Fibroblast of lung (primary cell): ENCODE results near the gene TRIM41. TPM values are rescaled to one million over a fixed set of nuclear protein-coding genes. Genes with fewer than 3 reads are reported as not detected.
A peak's percentile ranks its signal among the peaks of the same experiment; 100 is the strongest.

Source experiments
- DNase-seq, 2 donors: peaks; one replicate each; pipeline versions ENCODE4 v3.0.0 to v3.0.0-alpha.2; 2010; ENCODE audit warnings: low read depth in 2 of 2
- H2AFZ ChIP-seq: 2 replicates; pipeline ENCODE4 v1.5.1; 2012; ENCODE audit warnings: low read length, control low read depth, inconsistent platforms
- H3K27ac ChIP-seq: 2 replicates; pipeline ENCODE4 v1.5.1; 2011; ENCODE audit warnings: low read length, control low read depth; ENCODE audit not compliant: insufficient read depth
- H3K27me3 ChIP-seq: 2 replicates; pipeline ENCODE4 v1.5.1; 2011; ENCODE audit warnings: mild to moderate bottlenecking, low read length; ENCODE audit not compliant: control insufficient read depth, insufficient read depth
- H3K36me3 ChIP-seq: 2 replicates; pipeline ENCODE4 v1.5.1; 2011; ENCODE audit warnings: low read length; ENCODE audit not compliant: control insufficient read depth, insufficient read depth
- H3K4me1 ChIP-seq: 2 replicates; pipeline ENCODE4 v1.5.1; 2011; ENCODE audit warnings: low read length; ENCODE audit not compliant: control insufficient read depth, insufficient read depth; ENCODE audit errors: extremely low read depth
- H3K4me2 ChIP-seq: 2 replicates; pipeline ENCODE4 v1.5.1; 2011; ENCODE audit warnings: low read length, control low read depth; ENCODE audit not compliant: insufficient read depth; ENCODE audit errors: extremely low read depth
- H3K4me3 ChIP-seq, 4 experiments: fragments of 200-600 bp in 1 of 4; sonication (generic) in 1 of 4; replicated peaks in 1 of 4; 2 replicates each; pipeline ENCODE4 v1.5.1; 2011 to 2016; ENCODE audit warnings: low read length in 4 of 4, low read depth in 3 of 4, mild to moderate bottlenecking in 3 of 4, control low read depth in 2 of 4, inconsistent platforms in 1 of 4, mixed read lengths in 1 of 4; ENCODE audit not compliant: insufficient read depth in 1 of 4; ENCODE audit errors: control extremely low read depth in 1 of 4
- H3K79me2 ChIP-seq: 2 replicates; pipeline ENCODE4 v1.5.1; 2012; ENCODE audit warnings: mild to moderate bottlenecking, low read length, inconsistent platforms; ENCODE audit not compliant: control insufficient read depth, insufficient read depth
- H3K9ac ChIP-seq: 2 replicates; pipeline ENCODE4 v1.5.1; 2011; ENCODE audit warnings: mild to moderate bottlenecking, low read length, control low read depth; ENCODE audit not compliant: insufficient read depth
- H3K9me3 ChIP-seq: 2 replicates; pipeline ENCODE4 v1.5.1; 2012; ENCODE audit warnings: low read depth, low read length; ENCODE audit not compliant: control insufficient read depth, insufficient read depth
- H4K20me1 ChIP-seq: 2 replicates; pipeline ENCODE4 v1.5.1; 2011; ENCODE audit warnings: low read length; ENCODE audit not compliant: control insufficient read depth, insufficient read depth; ENCODE audit errors: extremely low read depth
- EZH2 ChIP-seq: IDR thresholded peaks from 2 replicates; pipeline ENCODE4 v1.5.1; 2012; ENCODE audit warnings: low read length, control low read depth, mild to moderate bottlenecking; ENCODE audit errors: missing control alignments
- polyA minus RNA-seq: library from RNA; depleted of rRNA, polyadenylated mRNA; stranded (reverse); fragments of >200 nt; gene quantifications from 2 replicates; pipeline ENCODE4 v1.2.3, GENCODE V29; 2011; ENCODE audit warnings: low replicate concordance
- polyA plus RNA-seq, 2 donors: library from polyadenylated mRNA; depleted of rRNA in 1 of 2; stranded (reverse) in 1 of 2; unstranded in 1 of 2; fragments of >200 nt; gene quantifications; 2 replicates each; pipeline ENCODE4 v1.2.1, GENCODE V29; 2011 to 2012; ENCODE audit warnings: missing spikeins in 1 of 2
- total RNA-seq: library from RNA; depleted of rRNA; stranded (reverse); fragments of >200 nt; gene quantifications from 2 replicates; pipeline ENCODE4 v1.2.1, GENCODE V29; 2014
- TF ChIP-seq, protein P1 (sequence below), 2 donors: IDR thresholded peaks in 1 of 2; conservative IDR thresholded peaks in 1 of 2; 1 replicate in 1 of 2; 2 replicates in 1 of 2; pipeline ENCODE4 v1.5.1; 2011 to 2012; ENCODE audit warnings: low read length in 2 of 2, control low read depth in 1 of 2, inconsistent platforms in 1 of 2, low read depth in 1 of 2, mild to moderate bottlenecking in 1 of 2

The TRIM41 gene
- total RNA-seq = 13.9 and 17.0 TPM in 2 replicates
- 8.3 and 11.0 TPM in 2 replicates for polyA plus RNA-seq
- polyA plus RNA-seq (2012) = 15.1 and 19.1 TPM in 2 replicates
- 10.5 and 10.8 TPM in 2 replicates for polyA minus RNA-seq

DNA sequence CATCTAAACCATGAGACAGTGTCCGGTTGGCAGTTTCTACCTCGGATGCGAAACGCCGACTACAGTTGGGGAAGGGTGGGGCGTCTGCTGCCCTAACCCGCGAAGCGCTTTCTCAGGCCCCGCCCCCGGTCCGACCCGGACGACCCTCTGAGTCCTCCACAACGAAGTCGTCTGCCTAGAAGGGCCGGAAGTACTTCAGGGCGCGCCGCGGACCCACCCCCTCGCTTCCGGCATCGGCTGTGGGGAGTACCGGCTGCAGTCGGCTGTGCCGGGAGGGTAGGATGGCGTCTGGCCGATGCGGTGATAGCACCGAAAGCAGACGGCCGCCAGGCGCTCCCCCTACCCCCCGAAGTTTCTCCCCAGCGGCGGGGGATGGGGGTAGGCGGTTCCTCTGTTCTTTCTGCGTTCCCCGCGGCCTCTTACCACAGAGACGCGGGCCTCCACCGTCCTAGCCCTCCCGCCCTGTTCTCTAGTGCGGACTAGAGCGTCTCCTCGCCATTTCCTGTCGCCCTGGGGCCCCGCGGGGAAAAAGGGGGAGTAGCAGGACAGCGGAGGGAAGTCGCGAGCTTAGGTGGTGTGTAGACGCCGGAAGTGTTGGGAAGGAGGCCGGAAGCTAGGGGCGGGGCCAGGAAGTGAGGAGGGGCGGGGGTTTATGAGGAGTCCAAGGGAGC, at the start of gene TRIM41:
Gene TRIM41, plus strand, starts transcription at position 224 of the 671 bp plus-strand sequence. CDS start 719 bp downstream, outside the sequence.
- DNase-seq = peak; percentile 99
- H4K20me1 ChIP-seq = no peaks in the 10 kb centered on the region
- TF ChIP-seq EZH2 = no peak
- TF ChIP-seq, protein P1, sequence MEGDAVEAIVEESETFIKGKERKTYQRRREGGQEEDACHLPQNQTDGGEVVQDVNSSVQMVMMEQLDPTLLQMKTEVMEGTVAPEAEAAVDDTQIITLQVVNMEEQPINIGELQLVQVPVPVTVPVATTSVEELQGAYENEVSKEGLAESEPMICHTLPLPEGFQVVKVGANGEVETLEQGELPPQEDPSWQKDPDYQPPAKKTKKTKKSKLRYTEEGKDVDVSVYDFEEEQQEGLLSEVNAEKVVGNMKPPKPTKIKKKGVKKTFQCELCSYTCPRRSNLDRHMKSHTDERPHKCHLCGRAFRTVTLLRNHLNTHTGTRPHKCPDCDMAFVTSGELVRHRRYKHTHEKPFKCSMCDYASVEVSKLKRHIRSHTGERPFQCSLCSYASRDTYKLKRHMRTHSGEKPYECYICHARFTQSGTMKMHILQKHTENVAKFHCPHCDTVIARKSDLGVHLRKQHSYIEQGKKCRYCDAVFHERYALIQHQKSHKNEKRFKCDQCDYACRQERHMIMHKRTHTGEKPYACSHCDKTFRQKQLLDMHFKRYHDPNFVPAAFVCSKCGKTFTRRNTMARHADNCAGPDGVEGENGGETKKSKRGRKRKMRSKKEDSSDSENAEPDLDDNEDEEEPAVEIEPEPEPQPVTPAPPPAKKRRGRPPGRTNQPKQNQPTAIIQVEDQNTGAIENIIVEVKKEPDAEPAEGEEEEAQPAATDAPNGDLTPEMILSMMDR (conservative IDR thresholded peaks at IDR 0.05 in 1 of 2, IDR thresholded peaks at IDR 0.05 in 1 of 2; ENCODE audit: low read depth in 1 of 2, low read length in 2 of 2) = peak in 1 of 2 donors; percentile 7
- H3K9ac ChIP-seq = peak within 1 kb of the TSS; percentile 80
- peaks cover 20% of the 10 kb centered on the region for H3K79me2 ChIP-seq
- H3K36me3 ChIP-seq = no peaks in the 10 kb centered on the region
- peak within 1 kb of the TSS; percentile 97 for H3K4me2 ChIP-seq
- H3K27ac ChIP-seq = peak within 1 kb of the TSS; percentile 86
- H3K4me3 ChIP-seq = peak within 1 kb of the TSS; percentile 75 to 88 (median 85)
- peaks cover 6% of the 10 kb centered on the region for H3K4me1 ChIP-seq
- no peaks in the 10 kb centered on the region for H3K9me3 ChIP-seq
- no peaks in the 10 kb centered on the region for H3K27me3 ChIP-seq
- H2AFZ ChIP-seq = peak within 1 kb of the TSS; percentile 65

DNA sequence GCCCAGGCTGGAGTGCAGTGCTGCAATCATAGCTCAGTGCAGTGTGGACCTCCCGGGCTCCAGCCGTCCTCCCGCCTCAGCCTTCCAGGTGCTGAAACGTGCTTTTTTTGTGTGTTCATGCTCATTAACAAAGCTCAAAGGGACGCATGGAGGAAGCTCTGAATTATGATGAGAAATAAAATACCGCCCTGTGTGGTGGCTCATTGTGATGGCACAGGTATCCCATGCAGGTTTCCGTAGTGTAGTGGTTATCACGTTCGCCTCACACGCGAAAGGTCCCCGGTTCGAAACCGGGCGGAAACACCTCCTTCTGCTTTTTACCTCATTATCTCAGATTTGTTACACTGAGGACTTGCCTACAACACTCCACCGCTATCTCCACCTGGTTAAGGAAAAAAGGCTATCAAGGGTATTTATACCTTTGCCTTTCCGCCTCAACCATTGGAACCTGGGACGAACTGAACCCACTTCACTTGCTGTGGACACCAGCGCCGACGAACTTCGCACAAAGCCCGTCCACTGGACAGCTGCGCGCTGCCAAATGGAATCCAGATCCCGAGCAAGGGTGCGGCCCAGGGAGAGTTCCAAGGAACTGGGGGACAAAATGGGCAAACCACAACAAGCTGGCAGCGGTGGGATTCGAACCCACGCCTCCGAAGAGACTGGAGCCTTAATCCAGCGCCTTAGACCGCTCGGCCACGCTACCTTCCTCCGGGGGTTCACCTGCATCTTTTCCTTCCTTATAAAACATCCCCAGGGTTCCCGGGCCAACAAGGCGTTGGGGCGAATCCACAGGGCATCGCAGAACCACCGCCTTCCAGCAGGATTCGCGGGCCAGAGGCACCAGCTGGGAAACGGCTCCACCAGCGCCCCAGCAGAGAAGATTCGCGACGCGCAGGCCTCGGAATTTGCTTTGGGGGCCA, 49.4 kb upstream of the TRIM41 start:
- H3K4me3 ChIP-seq = no peak overlapping the region
- H3K27me3 ChIP-seq = no peaks in the 10 kb centered on the region
- peaks cover 4% of the 10 kb centered on the region for H3K4me1 ChIP-seq
- no peaks in the 10 kb centered on the region for H3K79me2 ChIP-seq
- no peak for TF ChIP-seq EZH2
- TF ChIP-seq, protein P1 (conservative IDR thresholded peaks at IDR 0.05 in 1 of 2, IDR thresholded peaks at IDR 0.05 in 1 of 2; ENCODE audit: low read depth in 1 of 2, low read length in 2 of 2) = no peak
- no peaks in the 10 kb centered on the region for H4K20me1 ChIP-seq
- H3K4me2 ChIP-seq = peak overlapping the region; percentile 60
- DNase-seq = peak in 1 of 2 donors; percentile 80
- H2AFZ ChIP-seq = no peak overlapping the region
- H3K27ac ChIP-seq = no peak overlapping the region
- no peak overlapping the region for H3K9ac ChIP-seq
- H3K9me3 ChIP-seq = no peaks in the 10 kb centered on the region
- H3K36me3 ChIP-seq = no peaks in the 10 kb centered on the region
